WTC11 (cell line): ENCODE results near the gene ANKRD66.

Experiments used
- ATF2 ChIP-seq: sonication (generic); formaldehyde crosslinking; IDR thresholded peaks from 2 replicates; pipeline ENCODE4 v1.8.1; 2022; ENCODE audit warnings: low read depth, missing genetic modification reagents, borderline replicate concordance
- ATF3 ChIP-seq: sonication (generic); formaldehyde crosslinking; conservative IDR thresholded peaks from 2 replicates; pipeline ENCODE4 v1.8.1; 2022; ENCODE audit warnings: mild to moderate bottlenecking, missing genetic modification reagents
- CBFB ChIP-seq: sonication (generic); formaldehyde crosslinking; IDR thresholded peaks from 2 replicates; pipeline ENCODE4 v1.8.1; 2022; ENCODE audit warnings: mild to moderate bottlenecking, low read depth, missing genetic modification reagents
- CTCF ChIP-seq: fragments of 200-600 bp; IDR thresholded peaks from 2 replicates; pipeline ENCODE4 v1.8.0; 2022; ENCODE audit warnings: antibody characterized with exemption
- FOXJ3 ChIP-seq: sonication (generic); formaldehyde crosslinking; IDR thresholded peaks from 2 replicates; pipeline ENCODE4 v1.9.0; 2021; ENCODE audit warnings: missing genetic modification reagents, mild to moderate bottlenecking, borderline replicate concordance
- FOXP1 ChIP-seq: sonication (generic); formaldehyde crosslinking; IDR thresholded peaks from 2 replicates; pipeline ENCODE4 v1.8.0; 2022; ENCODE audit warnings: missing genetic modification reagents, mild to moderate bottlenecking, moderate library complexity, borderline replicate concordance
- MAX ChIP-seq: sonication (generic); formaldehyde crosslinking; IDR thresholded peaks from 2 replicates; pipeline ENCODE4 v1.8.0; 2022; ENCODE audit warnings: mild to moderate bottlenecking, missing genetic modification reagents
- PRDM15 ChIP-seq: sonication (generic); formaldehyde crosslinking; IDR thresholded peaks from 2 replicates; pipeline ENCODE4 v1.8.0; 2022; ENCODE audit warnings: missing genetic modification reagents
- SMAD3 ChIP-seq: sonication (generic); formaldehyde crosslinking; IDR thresholded peaks from 2 replicates; pipeline ENCODE4 v1.8.0; 2022; ENCODE audit warnings: missing genetic modification reagents, mild to moderate bottlenecking, borderline replicate concordance
- SMAD4 ChIP-seq: sonication (generic); formaldehyde crosslinking; IDR thresholded peaks from 2 replicates; pipeline ENCODE4 v1.8.0; 2022; ENCODE audit warnings: mild to moderate bottlenecking, missing genetic modification reagents
- SP1 ChIP-seq: sonication (generic); formaldehyde crosslinking; conservative IDR thresholded peaks from 2 replicates; pipeline ENCODE4 v1.8.1; 2022; ENCODE audit warnings: missing genetic modification reagents
- USF2 ChIP-seq: sonication (generic); formaldehyde crosslinking; IDR thresholded peaks from 2 replicates; pipeline ENCODE4 v1.8.1; 2023; ENCODE audit warnings: mild to moderate bottlenecking, missing genetic modification reagents, moderate library complexity
- ZNF121 ChIP-seq: sonication (generic); formaldehyde crosslinking; IDR thresholded peaks from 2 replicates; pipeline ENCODE4 v1.8.0; 2023; ENCODE audit warnings: missing genetic modification reagents

GRCh38 chr6:46743425-46744158, 3.1 kb upstream of the ANKRD66 start:
- TF ChIP-seq SMAD4 = no peak
- no peak for TF ChIP-seq USF2 (CRISPR knock-in tag)
- no peak for TF ChIP-seq ATF3 (CRISPR knock-in tag)
- no peak for TF ChIP-seq CTCF
- no peak for TF ChIP-seq ZNF121 (CRISPR knock-in tag)
- no peak for TF ChIP-seq PRDM15 (CRISPR knock-in tag)
- no peak for TF ChIP-seq FOXJ3
- no peak for TF ChIP-seq SP1 (CRISPR knock-in tag)
- no peak for TF ChIP-seq SMAD3
- TF ChIP-seq MAX = no peak
- TF ChIP-seq CBFB (CRISPR knock-in tag) = no peak
- no peak for TF ChIP-seq FOXP1 (CRISPR knock-in tag)
- no peak for TF ChIP-seq ATF2 (CRISPR knock-in tag)
